Effector memory CD8-positive, alpha-beta T cell (primary cell): ENCODE measurements around the gene CLEC3B.

Experiments used
- ATAC-seq: fragments of 150-1000 bp; cut with Tn5 transposase; replicated peaks from 2 replicates; pipeline ENCODE4 v1.10.0; 2021; ENCODE audit warnings: mild to moderate bottlenecking, moderate library complexity
- DNase-seq, 3 experiments: peaks; one replicate each; pipeline ENCODE4 v3.0.0; 2021
- H3K27ac Mint-ChIP-seq, 2 donors: one replicate each; pipeline ENCODE4 v1.8.0; 2022; ENCODE audit warnings: mild to moderate bottlenecking in 2 of 2, mixed read lengths in 2 of 2, moderate library complexity in 2 of 2
- H3K27me3 Mint-ChIP-seq, 2 donors: one replicate each; pipeline ENCODE4 v1.8.0; 2022; ENCODE audit warnings: mixed read lengths in 2 of 2
- H3K36me3 Mint-ChIP-seq: one replicate; pipeline ENCODE4 v1.8.0; 2022; ENCODE audit warnings: mild to moderate bottlenecking, moderate library complexity, mixed read lengths; ENCODE audit not compliant: insufficient read depth
- H3K4me1 Mint-ChIP-seq, 2 donors: one replicate each; pipeline ENCODE4 v1.8.0; 2022; ENCODE audit warnings: low read depth in 2 of 2, mixed read lengths in 2 of 2
- H3K4me3 Mint-ChIP-seq, 2 donors: one replicate each; pipeline ENCODE4 v1.8.0; 2022; ENCODE audit warnings: mild to moderate bottlenecking in 2 of 2, mixed read lengths in 2 of 2, moderate library complexity in 2 of 2
- H3K9me3 Mint-ChIP-seq, 2 donors: one replicate each; pipeline ENCODE4 v1.8.0; 2022; ENCODE audit warnings: mixed read lengths in 2 of 2

CLEC3B gene

GRCh38 chr3:45010811-45011333 is 15.2 kb upstream of the CLEC3B start:
- Mint-ChIP-seq H3K27me3 (no peaks in the 10 kb centered on the region), H3K27ac (no peak overlapping the region), H3K36me3 (peaks cover 34% of the 10 kb centered on the region), H3K4me3 (no peak overlapping the region), H3K9me3 (no peaks in the 10 kb centered on the region), H3K4me1 (peaks cover 3 to 5% of the 10 kb centered on the region in 2 donors)
- DNase-seq (no peak), ATAC-seq (no peak)

- H3K4me1 Mint-ChIP-seq = peaks cover 2% of the 10 kb centered on the region in 2 donors
- no peak overlapping the region for H3K4me3 Mint-ChIP-seq
- H3K27ac Mint-ChIP-seq = no peak overlapping the region
- H3K9me3 Mint-ChIP-seq = no peaks in the 10 kb centered on the region
- H3K27me3 Mint-ChIP-seq = no peaks in the 10 kb centered on the region
- DNase-seq (no peak), ATAC-seq (no peak)
- H3K36me3 Mint-ChIP-seq = peaks cover 32% of the 10 kb centered on the region
These were observed 14.2 kb upstream of the CLEC3B start for GRCh38 chr3:45011756-45012508.

GRCh38 chr3:45012577-45012976 is 13.5 kb upstream of the CLEC3B start:
- no peaks in the 10 kb centered on the region for H3K9me3 Mint-ChIP-seq
- H3K27me3 Mint-ChIP-seq = no peaks in the 10 kb centered on the region
- ATAC-seq (no peak), DNase-seq (no peak)
- H3K4me3 Mint-ChIP-seq = no peak overlapping the region
- H3K36me3 Mint-ChIP-seq = peaks cover 28% of the 10 kb centered on the region
- H3K27ac Mint-ChIP-seq = no peak overlapping the region
- H3K4me1 Mint-ChIP-seq = no peaks in the 10 kb centered on the region

- H3K4me3 Mint-ChIP-seq = no peak overlapping the region
- peaks cover 11% of the 10 kb centered on the region for H3K36me3 Mint-ChIP-seq
- ATAC-seq (no peak), DNase-seq (no peak)
- no peak overlapping the region for H3K27ac Mint-ChIP-seq
- H3K4me1 Mint-ChIP-seq = peaks cover 9 to 13% of the 10 kb centered on the region in 2 donors
- H3K9me3 Mint-ChIP-seq = no peaks in the 10 kb centered on the region
- no peaks in the 10 kb centered on the region for H3K27me3 Mint-ChIP-seq
These were observed 9.2 kb upstream of the CLEC3B start for GRCh38 chr3:45016916-45017315.

DNA sequence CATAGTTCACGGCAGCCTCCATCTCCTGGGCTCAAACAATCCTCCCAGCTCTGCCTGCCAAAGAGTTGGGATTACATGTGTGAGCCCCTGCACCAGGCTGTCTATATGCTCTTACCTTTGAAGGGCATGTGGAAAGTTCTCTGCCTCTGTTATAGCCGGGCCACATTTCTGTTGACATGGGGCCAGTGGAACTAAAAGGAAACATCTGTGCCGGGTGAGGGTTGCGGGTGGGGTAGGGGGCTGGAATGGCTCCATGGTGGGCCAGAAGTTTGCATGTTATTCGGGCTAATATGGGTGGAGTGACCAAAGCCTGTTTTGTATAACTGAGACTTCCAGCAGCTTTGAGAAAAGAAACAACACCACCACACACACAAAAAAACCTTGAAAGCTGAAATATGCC is 8.3 kb upstream of the CLEC3B start:
- Mint-ChIP-seq H3K4me1 (peaks cover 9 to 13% of the 10 kb centered on the region in 2 donors), H3K4me3 (no peak overlapping the region)
- DNase-seq = no peak

DNA sequence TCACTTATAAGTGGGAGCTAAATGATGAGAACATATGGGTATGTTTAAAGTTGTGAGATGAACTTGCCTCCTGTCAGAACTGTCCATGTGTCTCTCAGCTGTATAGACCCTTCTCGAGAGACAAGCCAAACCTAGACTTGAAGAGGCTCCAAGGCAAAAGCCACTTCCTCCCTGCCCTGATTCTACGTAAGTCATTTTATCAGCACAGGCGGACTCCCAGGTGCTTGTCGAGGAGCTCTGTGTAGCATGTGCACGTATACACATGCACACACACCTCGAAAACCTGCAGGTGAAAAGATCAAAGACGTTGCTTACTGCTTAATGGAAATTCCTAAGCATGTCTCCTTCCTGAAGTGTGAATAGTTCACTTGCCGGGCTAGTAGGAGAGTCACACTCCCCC is 5.6 kb upstream of the CLEC3B start:
- H3K36me3 Mint-ChIP-seq = peaks cover 3% of the 10 kb centered on the region
- H3K9me3 Mint-ChIP-seq = no peaks in the 10 kb centered on the region
- H3K4me1 Mint-ChIP-seq = peaks cover 9 to 13% of the 10 kb centered on the region in 2 donors
- H3K4me3 Mint-ChIP-seq = no peak overlapping the region
- no peak for DNase-seq
- peak overlapping the region in 1 of 2 donors; percentile 27 for H3K27ac Mint-ChIP-seq
- no peaks in the 10 kb centered on the region for H3K27me3 Mint-ChIP-seq
- peak; percentile 27 for ATAC-seq

More for the DNA sequence above, 8.3 kb upstream of the CLEC3B start:
- Mint-ChIP-seq H3K27me3 (no peaks in the 10 kb centered on the region), H3K27ac (no peak overlapping the region), H3K36me3 (peaks cover 7% of the 10 kb centered on the region), H3K9me3 (no peaks in the 10 kb centered on the region)
- no peak for ATAC-seq

GRCh38 chr3:45021524-45022297 is 4.4 kb upstream of the CLEC3B start:
- no peak for ATAC-seq
- peaks cover 9 to 13% of the 10 kb centered on the region in 2 donors for H3K4me1 Mint-ChIP-seq
- peak overlapping the region in 1 of 2 donors; percentile 7 for H3K27ac Mint-ChIP-seq
- no peak for DNase-seq
- H3K27me3 Mint-ChIP-seq = peaks cover 2 to 6% of the 10 kb centered on the region in 2 donors
- H3K9me3 Mint-ChIP-seq = no peaks in the 10 kb centered on the region
- H3K4me3 Mint-ChIP-seq = no peak overlapping the region
- H3K36me3 Mint-ChIP-seq = peaks cover 3% of the 10 kb centered on the region

DNA sequence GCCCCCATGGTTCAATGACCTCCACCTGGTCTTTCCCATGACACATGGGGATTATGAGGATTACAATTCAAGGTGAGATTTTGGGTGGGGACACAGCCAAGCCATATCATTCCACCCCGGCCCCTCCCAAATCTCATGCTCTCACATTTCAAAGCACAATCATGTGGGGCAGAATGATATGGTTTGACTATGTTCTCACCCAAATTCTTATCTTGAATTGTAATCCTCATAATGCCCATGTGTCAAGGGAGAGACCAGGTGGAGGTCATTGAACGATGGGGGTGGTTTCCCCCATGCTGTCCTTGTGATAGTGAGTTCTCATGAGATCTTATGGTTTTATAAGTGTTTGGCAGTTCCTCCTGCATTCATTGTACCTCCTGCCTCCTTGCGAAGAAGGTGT is 2.4 kb upstream of the CLEC3B start:
- no peak for ATAC-seq
- H3K27me3 Mint-ChIP-seq = peaks cover 10 to 18% of the 10 kb centered on the region in 2 donors
- H3K27ac Mint-ChIP-seq = no peak overlapping the region
- DNase-seq = no peak
- peaks cover 7 to 13% of the 10 kb centered on the region in 2 donors for H3K4me1 Mint-ChIP-seq
- no peaks in the 10 kb centered on the region for H3K36me3 Mint-ChIP-seq
- H3K9me3 Mint-ChIP-seq = no peaks in the 10 kb centered on the region
- H3K4me3 Mint-ChIP-seq = no peak overlapping the region

- Mint-ChIP-seq H3K27ac (peak overlapping the region in 1 of 2 donors; percentile 75), H3K4me3 (no peak overlapping the region), H3K9me3 (no peaks in the 10 kb centered on the region), H3K27me3 (peaks cover 15 to 28% of the 10 kb centered on the region in 2 donors), H3K4me1 (peaks cover 7 to 13% of the 10 kb centered on the region in 2 donors), H3K36me3 (no peaks in the 10 kb centered on the region)
- DNase-seq (no peak), ATAC-seq (no peak)
These were observed 1.4 kb upstream of the CLEC3B start for GRCh38 chr3:45024542-45025255.

GRCh38 chr3:45026957-45027356 is 854 bp downstream of the CLEC3B start:
- peaks cover 35 to 51% of the 10 kb centered on the region in 2 donors for H3K27me3 Mint-ChIP-seq
- ATAC-seq = no peak
- no peak overlapping the region for H3K27ac Mint-ChIP-seq

DNA sequence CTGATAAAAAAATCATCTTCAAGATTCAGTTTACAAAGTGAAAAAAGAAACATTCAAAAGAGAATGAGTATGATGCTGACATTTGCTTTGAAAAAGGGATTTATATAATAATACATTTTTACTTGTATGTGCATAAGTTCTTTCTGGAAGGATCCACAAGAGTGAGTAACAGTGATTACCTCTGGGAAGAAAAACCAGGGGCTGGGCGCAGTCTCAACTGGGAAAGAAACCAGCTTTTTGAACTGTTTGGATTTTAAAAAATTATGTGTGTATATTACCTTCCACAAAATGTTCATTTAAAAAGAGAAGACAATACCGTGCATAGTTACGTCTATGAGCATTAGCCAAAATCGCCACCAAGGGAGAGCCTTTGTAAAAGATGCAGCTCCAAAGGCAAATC is 1.3 kb downstream of the CLEC3B start:
- Mint-ChIP-seq H3K27me3 (peaks cover 40 to 56% of the 10 kb centered on the region in 2 donors), H3K4me3 (no peak overlapping the region)

More at GRCh38 chr3:45026957-45027356, 854 bp downstream of the CLEC3B start:
- H3K4me1 Mint-ChIP-seq = no peaks in the 10 kb centered on the region
- H3K9me3 Mint-ChIP-seq = no peaks in the 10 kb centered on the region
- H3K4me3 Mint-ChIP-seq = no peak overlapping the region
- no peaks in the 10 kb centered on the region for H3K36me3 Mint-ChIP-seq
- no peak for DNase-seq

GRCh38 chr3:45029216-45029615 is 3.1 kb downstream of the CLEC3B start:
- no peak for ATAC-seq
- Mint-ChIP-seq H3K9me3 (no peaks in the 10 kb centered on the region), H3K27me3 (peaks cover 54 to 73% of the 10 kb centered on the region in 2 donors)

More for the DNA sequence above, 1.3 kb downstream of the CLEC3B start:
- H3K27ac Mint-ChIP-seq = no peak overlapping the region
- ATAC-seq = no peak
- no peaks in the 10 kb centered on the region for H3K9me3 Mint-ChIP-seq
- H3K4me1 Mint-ChIP-seq = no peaks in the 10 kb centered on the region
- no peaks in the 10 kb centered on the region for H3K36me3 Mint-ChIP-seq
- DNase-seq = no peak

GRCh38 chr3:45029661-45030060 is 3.6 kb downstream of the CLEC3B start:
- peaks cover 57 to 78% of the 10 kb centered on the region in 2 donors for H3K27me3 Mint-ChIP-seq
- no peak overlapping the region for H3K27ac Mint-ChIP-seq
- no peak overlapping the region for H3K4me3 Mint-ChIP-seq
- H3K4me1 Mint-ChIP-seq = peaks cover 2% of the 10 kb centered on the region in 2 donors
- no peaks in the 10 kb centered on the region for H3K9me3 Mint-ChIP-seq
- no peaks in the 10 kb centered on the region for H3K36me3 Mint-ChIP-seq
- ATAC-seq = no peak
- DNase-seq = no peak

More at GRCh38 chr3:45029216-45029615, 3.1 kb downstream of the CLEC3B start:
- H3K4me3 Mint-ChIP-seq = no peak overlapping the region
- H3K4me1 Mint-ChIP-seq = no peaks in the 10 kb centered on the region
- no peak overlapping the region for H3K27ac Mint-ChIP-seq
- H3K36me3 Mint-ChIP-seq = no peaks in the 10 kb centered on the region
- DNase-seq = no peak
